GM12878 (cell line): ENCODE results near the gene RAB36. TPM values are rescaled to one million over a fixed set of nuclear protein-coding genes. Genes with fewer than 3 reads are reported as not detected.

ENCODE experiments used
- ATAC-seq: fragments of 200-7000 bp; cut with Tn5 transposase; 3 replicates; pipeline ENCODE4 v1.9.1; 2020; ENCODE audit warnings: mild to moderate bottlenecking, moderate library complexity
- BruUV-seq: library from RNA; stranded (reverse); fragments of 400-500 nt; replicated peaks from 2 replicates; lab custom pipeline; 2021; lab: Mats Ljungman, UMichigan
- CTCF ChIA-PET: fragments of 300-600 bp; sonication (Branson Sonifier 250); formaldehyde crosslinking; extraction: SDS; loops from one replicate; lab custom pipeline; 2021; ENCODE audit warnings: inconsistent platforms; lab: Yijun Ruan, JAX
- POLR2A ChIA-PET: fragments of 350-600 bp; formaldehyde crosslinking; extraction: SDS; loops from one replicate; lab custom pipeline; 2021; ENCODE audit warnings: inconsistent platforms; lab: Charles Lee
- RAD21 ChIA-PET: fragments of 300-600 bp; sonication (Branson Sonifier 250); formaldehyde crosslinking; loops from one replicate; lab custom pipeline; 2023; ENCODE audit warnings: antibody characterized with exemption; ENCODE audit not compliant: unreplicated experiment; lab: Charles Lee
- SMC1A ChIA-PET: fragments of 300-600 bp; sonication (Branson Sonifier 250); formaldehyde crosslinking; loops from one replicate; lab custom pipeline; 2023; ENCODE audit not compliant: unreplicated experiment, uncharacterized antibody; lab: Charles Lee
- DNase-seq: peaks from one replicate; pipeline ENCODE4 v3.0.0-alpha.2; 2011; ENCODE audit warnings: low read depth, low spot score
- FAIRE-seq: peaks from 3 replicates; lab custom pipeline; 2011; peaks lifted over from hg19 to GRCh38; lab: Jason Lieb, UNC
- H2AFZ ChIP-seq: 2 replicates; pipeline ENCODE4 v1.6.0; 2011; ENCODE audit warnings: low read depth, low read length, control low read depth; ENCODE audit not compliant: control insufficient read depth
- H3K27ac ChIP-seq: 2 replicates; pipeline ENCODE4 v1.5.1; 2011; ENCODE audit warnings: control low read depth; ENCODE audit not compliant: control insufficient read depth, insufficient read depth
- H3K27me3 ChIP-seq, 2 experiments: replicated peaks in 1 of 2; 2 replicates each; pipeline versions ENCODE4 v1.6.0 to v1.6.1; 2011; ENCODE audit warnings: low read length in 1 of 2; ENCODE audit not compliant: control insufficient read depth in 2 of 2, insufficient read depth in 2 of 2
- H3K36me3 ChIP-seq, 2 experiments: 2 replicates each; pipeline ENCODE4 v1.5.1; 2011; ENCODE audit warnings: low read length in 1 of 2; ENCODE audit not compliant: control insufficient read depth in 2 of 2, insufficient read depth in 2 of 2
- H3K4me1 ChIP-seq: 2 replicates; pipeline ENCODE4 v1.6.1; 2011; ENCODE audit warnings: mild to moderate bottlenecking, low read length, moderate library complexity, mixed read lengths; ENCODE audit not compliant: control insufficient read depth, insufficient read depth
- H3K4me2 ChIP-seq: 2 replicates; pipeline ENCODE4 v1.6.0; 2011; ENCODE audit warnings: control low read depth; ENCODE audit not compliant: control insufficient read depth, insufficient read depth
- H3K4me3 ChIP-seq: fragments of 200-600 bp; sonication (generic); 2 replicates; pipeline ENCODE4 v1.5.1; 2016
- H3K79me2 ChIP-seq: 2 replicates; pipeline ENCODE4 v1.6.0; 2011; ENCODE audit warnings: low read length; ENCODE audit not compliant: control insufficient read depth, insufficient read depth
- H3K9ac ChIP-seq: 2 replicates; pipeline ENCODE4 v1.8.0; 2011; ENCODE audit warnings: low read length, control low read depth, mixed read lengths; ENCODE audit not compliant: control insufficient read depth, insufficient read depth
- H3K9me3 ChIP-seq: replicated peaks from 3 replicates; pipeline ENCODE4 v1.5.1; 2011; ENCODE audit warnings: mild to moderate bottlenecking, low read length; ENCODE audit not compliant: control insufficient read depth, insufficient read depth
- H4K20me1 ChIP-seq: 2 replicates; pipeline ENCODE4 v1.6.0; 2011; ENCODE audit not compliant: control insufficient read depth, insufficient read depth
- ATF7 ChIP-seq: fragments of 450-650 bp; IDR thresholded peaks from 2 replicates; pipeline ENCODE4 v1.6.1; 2016; ENCODE audit warnings: low read depth, mild to moderate bottlenecking
- BRCA1 ChIP-seq: IDR thresholded peaks from 2 replicates; pipeline ENCODE4 v1.6.1; 2011; ENCODE audit warnings: low read depth, low read length, improper control_type of control experiment
- IRF4 ChIP-seq: IDR thresholded peaks from 2 replicates; pipeline ENCODE4 v1.6.1; 2011; ENCODE audit warnings: low read depth, low read length
- MYB ChIP-seq: fragments of 150-350 bp; IDR thresholded peaks from 2 replicates; pipeline ENCODE4 v1.6.1; 2014; ENCODE audit warnings: mild to moderate bottlenecking, low read depth, low read length, borderline replicate concordance
- PRDM15 ChIP-seq: fragments of 450-650 bp; formaldehyde crosslinking; IDR thresholded peaks from 2 replicates; pipeline ENCODE4 v1.4.0; 2020; ENCODE audit warnings: mild to moderate bottlenecking, moderate library complexity
- RAD21 ChIP-seq: IDR thresholded peaks from 2 replicates; pipeline ENCODE4 v1.6.1; 2011; ENCODE audit warnings: mild to moderate bottlenecking, low read depth, low read length, moderate library complexity; ENCODE audit not compliant: insufficient read depth
- RCOR1 ChIP-seq: conservative IDR thresholded peaks from 2 replicates; pipeline ENCODE4 v1.6.1; 2012; ENCODE audit warnings: low read depth, low read length, improper control_type of control experiment
- SIN3A ChIP-seq: IDR thresholded peaks from 2 replicates; pipeline ENCODE4 v1.6.1; 2012; ENCODE audit warnings: low read depth, low read length, improper control_type of control experiment
- SUZ12 ChIP-seq: fragments of 200-600 bp; sonication (generic); IDR thresholded peaks from one replicate; pipeline ENCODE4 v1.6.1; 2018; ENCODE audit warnings: antibody characterized with exemption, mild to moderate bottlenecking; ENCODE audit not compliant: unreplicated experiment
- USF2 ChIP-seq: IDR thresholded peaks from 2 replicates; pipeline ENCODE4 v1.6.1; 2011; ENCODE audit warnings: low read depth, low read length, improper control_type of control experiment, borderline replicate concordance
- ZBTB33 ChIP-seq: fragments of 450-650 bp; IDR thresholded peaks from 2 replicates; pipeline ENCODE4 v1.6.1; 2017; ENCODE audit warnings: mild to moderate bottlenecking
- WGBS: methylation state at CpG from one replicate; pipeline ENCODE4 v1.1.6; 2016; ENCODE audit warnings: low lambda C conversion rate; ENCODE audit not compliant: insufficient replicate concordance, insufficient coverage; ENCODE audit errors: missing lambda C conversion rate; 5-methylcytosine and 5-hydroxymethylcytosine counted together
- in situ Hi-C: fragments of 300-500 bp; cut with MboI; formaldehyde crosslinking; loops from 9 replicates; pipeline ENCODE4 v1.14.3; 2018; ENCODE audit warnings: mixed read lengths
- intact Hi-C: fragments of 100-400 bp; cut with micrococcal nuclease; formaldehyde crosslinking; loops from one replicate; pipeline ENCODE4 v1.14.2; 2022; ENCODE audit not compliant: unreplicated experiment
- polyA plus RNA-seq, 11 experiments: library from polyadenylated mRNA; depleted of rRNA in 4 of 11; unstranded in 6 of 11; stranded (reverse) in 5 of 11; fragments of >200 nt; fragmentation: Nextera tagmentation in 4 of 11; fragmentation: Illumina TruSeq in 1 of 11; extraction: Ambion mirVana in 4 of 11; extraction: Trizol in 1 of 11; gene quantifications; 1 replicate in 1 of 11; 2 replicates in 10 of 11; pipeline versions ENCODE4 v1.2.1 to v1.2.3, GENCODE V29; 2011 to 2016; ENCODE audit warnings: inconsistent platforms in 2 of 11, missing spikeins in 2 of 11, low read depth in 1 of 11
- total RNA-seq, 4 experiments: library from RNA; depleted of rRNA in 3 of 4; stranded (reverse); fragments of >200 nt in 3 of 4; fragmentation: Illumina TruSeq in 1 of 4; extraction: Trizol in 1 of 4; gene quantifications; 2 replicates each; pipeline versions ENCODE4 v1.2.1 to v1.2.3, GENCODE V29; 2013 to 2021
- TF ChIP-seq, protein P1 (sequence below): fragments of 150-350 bp; IDR thresholded peaks from 2 replicates; pipeline ENCODE4 v1.6.1; 2014; ENCODE audit warnings: mild to moderate bottlenecking, low read depth, low read length

RAB36 gene
- total and polyA plus RNA-seq, 10 of the 15 experiments (the other 5 are each of a cell fraction or from before 2014, with no cell fraction given) = 0.31 to 2.7 (median 1.1) TPM

GRCh38 chr22:23146478-23147205 is 1.4 kb downstream of the RAB36 start:
- Histone ChIP-seq H3K27me3 (no peaks in the 10 kb centered on the region), H2AFZ (no peak overlapping the region), H3K36me3 (no peaks in the 10 kb centered on the region), H3K79me2 (no peaks in the 10 kb centered on the region), H3K4me3 (no peak overlapping the region), H4K20me1 (no peaks in the 10 kb centered on the region), H3K4me2 (no peak overlapping the region), H3K27ac (no peak overlapping the region), H3K9ac (no peak overlapping the region), H3K9me3 (no peaks in the 10 kb centered on the region), H3K4me1 (peaks cover 26% of the 10 kb centered on the region)
- DNase-seq (no peak), ATAC-seq (no peak), FAIRE-seq (peak; percentile 31)
- WGBS = 81% methylated on average over 8 of the region's 8 CpGs
- no TSS peak for BruUV-seq
- ChIA-PET POLR2A (interaction anchor here (0.6 to 3.2 kb wide), 3 partner anchors 10 to 237 kb away, joined by 3 to 9 read pairs (median 5); no protein-coding TSS in a partner anchor), RAD21 (interaction anchor here (1.1 to 2.0 kb wide), 4 partner anchors 9 to 135 kb away, joined by 4 to 6 read pairs (median 5); no protein-coding TSS in a partner anchor), CTCF (interaction anchor here (0.6 to 2.0 kb wide), 5 partner anchors 11 to 187 kb away, joined by 3 to 10 read pairs (median 4); partner anchors contain the start of gene BCR), SMC1A (interaction anchor here (0.6 to 1.4 kb wide), 5 partner anchors 11 to 140 kb away, joined by 3 to 5 read pairs (median 3); no protein-coding TSS in a partner anchor)
- in situ Hi-C loops (no loop called here), intact Hi-C loops (loop anchor here (10.0 kb wide), 1 partner anchor 292 kb away; no protein-coding TSS in a partner anchor)
- no peak for TF ChIP-seq SUZ12
- TF ChIP-seq PRDM15 = no peak
- no peak for TF ChIP-seq BRCA1
- no peak for TF ChIP-seq ATF7
- TF ChIP-seq RAD21 = no peak
- no peak for TF ChIP-seq MYB
- TF ChIP-seq SIN3A = no peak
- TF ChIP-seq ZBTB33 = no peak
- TF ChIP-seq RCOR1 = no peak
- TF ChIP-seq USF2 = no peak
- no peak for TF ChIP-seq IRF4
- TF ChIP-seq, protein P1, sequence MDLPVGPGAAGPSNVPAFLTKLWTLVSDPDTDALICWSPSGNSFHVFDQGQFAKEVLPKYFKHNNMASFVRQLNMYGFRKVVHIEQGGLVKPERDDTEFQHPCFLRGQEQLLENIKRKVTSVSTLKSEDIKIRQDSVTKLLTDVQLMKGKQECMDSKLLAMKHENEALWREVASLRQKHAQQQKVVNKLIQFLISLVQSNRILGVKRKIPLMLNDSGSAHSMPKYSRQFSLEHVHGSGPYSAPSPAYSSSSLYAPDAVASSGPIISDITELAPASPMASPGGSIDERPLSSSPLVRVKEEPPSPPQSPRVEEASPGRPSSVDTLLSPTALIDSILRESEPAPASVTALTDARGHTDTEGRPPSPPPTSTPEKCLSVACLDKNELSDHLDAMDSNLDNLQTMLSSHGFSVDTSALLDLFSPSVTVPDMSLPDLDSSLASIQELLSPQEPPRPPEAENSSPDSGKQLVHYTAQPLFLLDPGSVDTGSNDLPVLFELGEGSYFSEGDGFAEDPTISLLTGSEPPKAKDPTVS = no peak
